ENCODE data around the gene LUZP2. TPM values are rescaled to one million over a fixed set of nuclear protein-coding genes. Genes with fewer than 3 reads are reported as not detected.

The LUZP2 gene
- total RNA-seq, 2 experiments from 2014 or later = not detected

DNA sequence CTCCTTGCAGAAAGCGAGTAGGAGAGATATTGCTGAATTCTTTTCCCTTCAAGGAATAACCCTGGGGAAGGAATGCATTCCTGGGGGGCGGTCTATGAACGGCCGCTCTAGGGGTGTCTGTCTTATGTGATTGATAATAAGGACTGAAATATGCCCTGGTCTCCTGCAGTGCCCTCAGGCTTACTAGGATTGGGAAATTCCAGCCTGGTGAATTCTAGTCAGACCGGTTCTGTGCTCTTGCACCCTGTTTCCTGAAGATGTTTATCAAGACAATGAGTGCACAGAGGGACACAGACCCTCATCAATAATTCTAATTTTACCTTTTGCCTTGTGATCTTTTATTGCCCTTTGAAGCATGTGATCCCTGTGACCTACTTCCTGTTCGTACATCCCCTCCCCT, 140.7 kb downstream of the LUZP2 start:
- H3K36me3 ChIP-seq (ENCODE audit: insufficient read depth, low read length) = no peaks in the 10 kb centered on the region
- H3K36me3 Mint-ChIP-seq (ENCODE audit: low read depth) = no peaks in the 10 kb centered on the region

GRCh38 chr11:24642648-24643047, 145.8 kb downstream of the LUZP2 start:
- TF ChIP-seq CTCF (IDR thresholded peaks at IDR 0.05) = no peak
- intact Hi-C loops (cut with DNase I, micrococcal nuclease) = loop anchor here in 1 of 2 experiments (1.0 kb wide), 1 partner anchor 8 kb away; no protein-coding TSS in a partner anchor

More for the DNA sequence above, 140.7 kb downstream of the LUZP2 start:
- Mint-ChIP-seq H3K9me3 (peaks cover under 1% of the 10 kb centered on the region), H3K27ac (no peak overlapping the region), H3K27me3 (no peaks in the 10 kb centered on the region), H3K4me3 (no peak overlapping the region), H3K4me1 (ENCODE audit: low read depth) (no peaks in the 10 kb centered on the region)
- Histone ChIP-seq H3K9me3 (ENCODE audit: control insufficient read depth in 1 of 2, insufficient read depth in 1 of 2, low read length in 2 of 2) (peaks cover 0 to 4% of the 10 kb centered on the region in 2 experiments), H3K4me1 (ENCODE audit: insufficient read depth, low read length) (no peaks in the 10 kb centered on the region), H3K27ac (ENCODE audit: low read depth in 1 of 2, low read length in 2 of 2) (no peak overlapping the region), H3K27me3 (ENCODE audit: control insufficient read depth in 1 of 2, insufficient read depth in 2 of 2, low read length in 2 of 2) (no peaks in the 10 kb centered on the region), H3K4me3 (ENCODE audit: low read length) (no peak overlapping the region)
- POLR2A ChIA-PET = no interaction called here
- CTCF ChIA-PET = no interaction called here
- ATAC-seq (ENCODE audit: poor library complexity) (no peak), DNase-seq (no peak)
- TF ChIP-seq CTCF (IDR thresholded peaks at IDR 0.05) = no peak
- intact Hi-C loops (cut with DNase I, micrococcal nuclease) = no loop called here

DNA sequence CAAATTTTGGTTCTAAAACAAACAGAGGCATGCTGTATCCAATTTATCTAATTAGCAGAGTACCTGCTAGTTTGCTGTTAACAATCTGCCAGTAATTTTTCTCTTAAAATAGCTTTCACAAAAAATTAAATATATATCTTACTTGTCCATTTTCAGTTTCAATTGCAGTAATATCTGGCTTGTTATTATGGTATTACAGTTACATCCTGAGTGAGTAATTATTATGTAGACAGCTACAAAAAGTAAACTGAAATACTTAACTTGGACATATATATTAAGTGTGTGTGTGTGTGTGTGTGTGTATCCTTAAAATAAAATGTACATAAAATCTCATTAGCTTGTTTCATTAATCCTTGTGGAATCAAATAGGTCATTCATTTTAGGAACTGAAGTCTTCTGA, 148.7 kb downstream of the LUZP2 start:
- no peak overlapping the region for H3K27ac ChIP-seq (ENCODE audit: low read depth in 1 of 2, low read length in 2 of 2)
- CTCF ChIA-PET = no interaction called here
- H3K27me3 Mint-ChIP-seq = no peaks in the 10 kb centered on the region
- no peak overlapping the region for H3K27ac Mint-ChIP-seq
- no peaks in the 10 kb centered on the region for H3K4me1 ChIP-seq (ENCODE audit: insufficient read depth, low read length)
- no peak overlapping the region for H3K4me3 ChIP-seq (ENCODE audit: low read length)
- no peak for DNase-seq
- intact Hi-C loops (cut with DNase I, micrococcal nuclease) = no loop called here
- no peaks in the 10 kb centered on the region for H3K4me1 Mint-ChIP-seq (ENCODE audit: low read depth)
- no peak overlapping the region for H3K4me3 Mint-ChIP-seq
- H3K27me3 ChIP-seq (ENCODE audit: control insufficient read depth in 1 of 2, insufficient read depth in 2 of 2, low read length in 2 of 2) = no peaks in the 10 kb centered on the region
- H3K36me3 ChIP-seq (ENCODE audit: insufficient read depth, low read length) = no peaks in the 10 kb centered on the region
- no peaks in the 10 kb centered on the region for H3K36me3 Mint-ChIP-seq (ENCODE audit: low read depth)
- H3K9me3 Mint-ChIP-seq = peaks cover 8% of the 10 kb centered on the region
- no peak for ATAC-seq (ENCODE audit: poor library complexity)
- no peak for TF ChIP-seq CTCF (IDR thresholded peaks at IDR 0.05)
- POLR2A ChIA-PET = no interaction called here
- H3K9me3 ChIP-seq (ENCODE audit: control insufficient read depth in 1 of 2, insufficient read depth in 1 of 2, low read length in 2 of 2) = peaks cover 0 to 4% of the 10 kb centered on the region in 2 experiments

More at GRCh38 chr11:24642648-24643047, 145.8 kb downstream of the LUZP2 start:
- ChIA-PET POLR2A (no interaction called here), CTCF (no interaction called here)
- Mint-ChIP-seq H3K4me1 (ENCODE audit: low read depth) (no peaks in the 10 kb centered on the region), H3K27ac (no peak overlapping the region), H3K4me3 (no peak overlapping the region), H3K36me3 (ENCODE audit: low read depth) (no peaks in the 10 kb centered on the region), H3K9me3 (peaks cover 4% of the 10 kb centered on the region), H3K27me3 (no peaks in the 10 kb centered on the region)
- Histone ChIP-seq H3K27me3 (ENCODE audit: control insufficient read depth in 1 of 2, insufficient read depth in 2 of 2, low read length in 2 of 2) (no peaks in the 10 kb centered on the region), H3K4me3 (ENCODE audit: low read length) (no peak overlapping the region), H3K36me3 (ENCODE audit: insufficient read depth, low read length) (no peaks in the 10 kb centered on the region), H3K27ac (ENCODE audit: low read depth in 1 of 2, low read length in 2 of 2) (no peak overlapping the region), H3K4me1 (ENCODE audit: insufficient read depth, low read length) (no peaks in the 10 kb centered on the region), H3K9me3 (ENCODE audit: control insufficient read depth in 1 of 2, insufficient read depth in 1 of 2, low read length in 2 of 2) (peaks cover 0 to 4% of the 10 kb centered on the region in 2 experiments)
- DNase-seq = no peak
- no peak for ATAC-seq (ENCODE audit: poor library complexity)
